Keratinocyte (primary cell): ENCODE results near the gene CNTNAP2. TPM values are rescaled to one million over a fixed set of nuclear protein-coding genes. Genes with fewer than 3 reads are reported as not detected.

Experiments
- DNase-seq: peaks from one replicate; pipeline ENCODE4 v3.0.0-alpha.2; 2011; ENCODE audit warnings: low read depth, missing footprints, low spot score
- FAIRE-seq: peaks from 2 replicates; lab custom pipeline; 2011; peaks lifted over from hg19 to GRCh38; lab: Jason Lieb, UNC
- H2AFZ ChIP-seq: 2 replicates; pipeline ENCODE4 v1.6.0; 2012; ENCODE audit warnings: low read length, control low read depth, inconsistent platforms; ENCODE audit not compliant: control insufficient read depth
- H3K27ac ChIP-seq: 2 replicates; pipeline ENCODE4 v1.5.1; 2011; ENCODE audit warnings: low read length; ENCODE audit not compliant: control insufficient read depth, insufficient read depth
- H3K27me3 ChIP-seq: 3 replicates; pipeline ENCODE4 v1.6.0; 2011; ENCODE audit warnings: low read length; ENCODE audit not compliant: control insufficient read depth, insufficient read depth; ENCODE audit errors: extremely low read depth
- H3K36me3 ChIP-seq, 2 experiments: 2 replicates in 1 of 2; 3 replicates in 1 of 2; pipeline ENCODE4 v1.5.1; 2011; ENCODE audit warnings: low read length in 2 of 2, mild to moderate bottlenecking in 1 of 2; ENCODE audit not compliant: control insufficient read depth in 2 of 2, insufficient read depth in 2 of 2; ENCODE audit errors: extremely low read depth in 1 of 2
- H3K4me1 ChIP-seq: 3 replicates; pipeline ENCODE4 v1.5.1; 2011; ENCODE audit warnings: low read length; ENCODE audit not compliant: control insufficient read depth, insufficient read depth; ENCODE audit errors: extremely low read depth
- H3K4me2 ChIP-seq: 3 replicates; pipeline ENCODE4 v1.6.0; 2011; ENCODE audit warnings: low read depth, low read length; ENCODE audit not compliant: control insufficient read depth, insufficient read depth; ENCODE audit errors: extremely low read depth
- H3K4me3 ChIP-seq, 3 experiments: fragments of 200-600 bp in 1 of 3; sonication (generic) in 1 of 3; 2 replicates in 2 of 3; 3 replicates in 1 of 3; pipeline ENCODE4 v1.5.1; 2011 to 2016; ENCODE audit warnings: low read length in 3 of 3, mild to moderate bottlenecking in 3 of 3, control low read depth in 2 of 3, inconsistent platforms in 1 of 3, low read depth in 1 of 3, mixed read lengths in 1 of 3, mixed run types in 1 of 3, moderate library complexity in 1 of 3; ENCODE audit not compliant: control insufficient read depth in 2 of 3, insufficient read depth in 2 of 3; ENCODE audit errors: extremely low read depth in 1 of 3
- H3K79me2 ChIP-seq: 2 replicates; pipeline ENCODE4 v1.6.0; 2012; ENCODE audit warnings: low read length; ENCODE audit not compliant: control insufficient read depth, insufficient read depth
- H3K9ac ChIP-seq: 3 replicates; pipeline ENCODE4 v1.6.0; 2011; ENCODE audit warnings: low read length; ENCODE audit not compliant: control insufficient read depth, insufficient read depth; ENCODE audit errors: extremely low read depth
- H3K9me1 ChIP-seq: 3 replicates; pipeline ENCODE4 v1.6.0; 2011; ENCODE audit warnings: low read length; ENCODE audit not compliant: control insufficient read depth, insufficient read depth; ENCODE audit errors: extremely low read depth
- H3K9me3 ChIP-seq: 2 replicates; pipeline ENCODE4 v1.5.1; 2012; ENCODE audit warnings: low read depth, low read length; ENCODE audit not compliant: control insufficient read depth
- H4K20me1 ChIP-seq: 3 replicates; pipeline ENCODE4 v1.6.0; 2011; ENCODE audit warnings: low read length; ENCODE audit not compliant: control insufficient read depth, insufficient read depth; ENCODE audit errors: extremely low read depth
- EZH2 ChIP-seq: IDR thresholded peaks from one replicate; pipeline ENCODE4 v1.6.1; 2012; ENCODE audit warnings: inconsistent platforms, mild to moderate bottlenecking, low read length, moderate library complexity
- dilution Hi-C: fragments of 300-500 bp; cut with MboI; formaldehyde crosslinking; loops from one replicate; pipeline ENCODE4 v1.7.0; 2020; ENCODE audit warnings: low sequenced_read_pairs; ENCODE audit not compliant: extremely low pct_ligation_motif_present
- polyA plus RNA-seq, 5 experiments: library from polyadenylated mRNA; depleted of rRNA in 3 of 5; stranded (reverse) in 3 of 5; stranded (forward) in 1 of 5; unstranded in 1 of 5; fragments of >200 nt; gene quantifications; 1 replicate in 1 of 5; 2 replicates in 3 of 5; 3 replicates in 1 of 5; pipeline versions ENCODE4 v1.2.1 to v1.2.3, GENCODE V29; 2011 to 2012; ENCODE audit warnings: missing spikeins in 2 of 5, low read depth in 1 of 5, low replicate concordance in 1 of 5
- TF ChIP-seq, protein P1 (sequence below), 3 experiments: IDR thresholded peaks in 1 of 3; conservative IDR thresholded peaks in 1 of 3; optimal IDR thresholded peaks in 1 of 3; 2 replicates in 2 of 3; 3 replicates in 1 of 3; pipeline versions ENCODE3 to v1.5.1; 2011; ENCODE audit warnings: low read length in 3 of 3, mild to moderate bottlenecking in 3 of 3, moderate library complexity in 2 of 3, control low read depth in 1 of 3, inconsistent platforms in 1 of 3; ENCODE audit not compliant: insufficient read depth in 2 of 3; ENCODE audit errors: extremely low read depth in 1 of 3

Gene CNTNAP2
- polyA plus RNA-seq, 1 donor (not counting 4 experiments of a cell fraction or from before 2014, with no cell fraction given): 1.4 TPM

DNA sequence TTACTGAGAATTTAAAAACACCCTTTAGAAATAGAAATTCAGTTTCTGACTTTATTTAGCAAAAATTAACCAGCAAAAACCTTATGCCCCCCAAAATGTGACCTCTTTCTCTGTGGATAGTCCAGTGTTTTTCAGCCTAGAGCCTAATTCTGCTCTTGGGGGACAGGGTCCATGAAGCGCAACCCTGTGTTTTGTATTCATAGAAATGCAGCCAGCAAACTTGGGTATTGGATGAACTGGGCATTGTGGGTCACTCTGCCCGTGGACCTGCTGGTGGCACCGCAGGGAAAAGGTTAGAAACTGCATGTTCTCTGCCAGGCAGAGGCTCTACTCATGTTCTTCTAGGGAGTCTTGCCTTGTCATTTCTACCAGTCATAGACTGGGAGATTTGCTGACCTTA, 1686.5 kb downstream of the CNTNAP2 start:
- Histone ChIP-seq H3K27ac (no peak overlapping the region), H3K9ac (no peak overlapping the region), H3K27me3 (no peaks in the 10 kb centered on the region), H3K4me1 (no peaks in the 10 kb centered on the region), H3K4me3 (no peak overlapping the region), H3K79me2 (no peaks in the 10 kb centered on the region), H3K9me1 (no peaks in the 10 kb centered on the region), H2AFZ (no peak overlapping the region), H3K36me3 (no peaks in the 10 kb centered on the region), H3K4me2 (no peak overlapping the region), H3K9me3 (no peaks in the 10 kb centered on the region), H4K20me1 (no peaks in the 10 kb centered on the region)
- TF ChIP-seq, protein P1, sequence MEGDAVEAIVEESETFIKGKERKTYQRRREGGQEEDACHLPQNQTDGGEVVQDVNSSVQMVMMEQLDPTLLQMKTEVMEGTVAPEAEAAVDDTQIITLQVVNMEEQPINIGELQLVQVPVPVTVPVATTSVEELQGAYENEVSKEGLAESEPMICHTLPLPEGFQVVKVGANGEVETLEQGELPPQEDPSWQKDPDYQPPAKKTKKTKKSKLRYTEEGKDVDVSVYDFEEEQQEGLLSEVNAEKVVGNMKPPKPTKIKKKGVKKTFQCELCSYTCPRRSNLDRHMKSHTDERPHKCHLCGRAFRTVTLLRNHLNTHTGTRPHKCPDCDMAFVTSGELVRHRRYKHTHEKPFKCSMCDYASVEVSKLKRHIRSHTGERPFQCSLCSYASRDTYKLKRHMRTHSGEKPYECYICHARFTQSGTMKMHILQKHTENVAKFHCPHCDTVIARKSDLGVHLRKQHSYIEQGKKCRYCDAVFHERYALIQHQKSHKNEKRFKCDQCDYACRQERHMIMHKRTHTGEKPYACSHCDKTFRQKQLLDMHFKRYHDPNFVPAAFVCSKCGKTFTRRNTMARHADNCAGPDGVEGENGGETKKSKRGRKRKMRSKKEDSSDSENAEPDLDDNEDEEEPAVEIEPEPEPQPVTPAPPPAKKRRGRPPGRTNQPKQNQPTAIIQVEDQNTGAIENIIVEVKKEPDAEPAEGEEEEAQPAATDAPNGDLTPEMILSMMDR (optimal IDR thresholded peaks at IDR 0.05 in 1 of 3, IDR thresholded peaks at IDR 0.05 in 1 of 3, conservative IDR thresholded peaks at IDR 0.05 in 1 of 3; ENCODE audit: extremely low read depth in 1 of 3, insufficient read depth in 2 of 3, low read length in 3 of 3): no peak
- TF ChIP-seq EZH2: no peak
- DNase-seq (no peak), FAIRE-seq (no peak)
- dilution Hi-C loops: no loop called here

DNA sequence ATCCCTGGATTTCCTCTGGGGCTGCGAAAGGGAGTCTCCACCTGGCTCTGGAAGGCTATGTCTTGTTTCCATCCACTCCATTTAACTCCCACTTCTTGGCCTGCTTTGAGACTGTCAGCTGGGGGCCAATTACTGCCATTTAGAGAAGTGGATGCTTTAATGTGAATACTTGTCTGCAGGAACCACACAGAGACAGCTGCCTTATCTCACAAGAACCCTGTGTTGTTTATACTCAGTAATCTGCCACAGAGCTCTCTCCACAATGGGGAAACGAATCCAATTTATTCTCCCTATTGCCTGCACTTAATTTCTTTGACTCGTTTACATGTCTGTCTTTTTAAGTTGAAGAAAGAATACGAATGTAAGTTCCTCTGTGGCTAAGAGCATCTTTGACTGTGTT, 1687.0 kb downstream of the CNTNAP2 start:
- DNase-seq: no peak
- H3K4me2 ChIP-seq: no peak overlapping the region
- TF ChIP-seq, protein P1 (optimal IDR thresholded peaks at IDR 0.05 in 1 of 3, IDR thresholded peaks at IDR 0.05 in 1 of 3, conservative IDR thresholded peaks at IDR 0.05 in 1 of 3; ENCODE audit: extremely low read depth in 1 of 3, insufficient read depth in 2 of 3, low read length in 3 of 3): no peak
- TF ChIP-seq EZH2: no peak
- H3K4me1 ChIP-seq: no peaks in the 10 kb centered on the region
- no peak overlapping the region for H3K4me3 ChIP-seq
- H3K9me1 ChIP-seq: no peaks in the 10 kb centered on the region
- no peak for FAIRE-seq
- dilution Hi-C loops: no loop called here
- no peaks in the 10 kb centered on the region for H3K36me3 ChIP-seq
- no peaks in the 10 kb centered on the region for H4K20me1 ChIP-seq
- no peaks in the 10 kb centered on the region for H3K27me3 ChIP-seq
- H3K27ac ChIP-seq: no peak overlapping the region
- no peak overlapping the region for H2AFZ ChIP-seq
- H3K9ac ChIP-seq: no peak overlapping the region
- H3K9me3 ChIP-seq: no peaks in the 10 kb centered on the region
- no peaks in the 10 kb centered on the region for H3K79me2 ChIP-seq
